ENCODE results near the gene GPANK1.

Gene GPANK1

DNA sequence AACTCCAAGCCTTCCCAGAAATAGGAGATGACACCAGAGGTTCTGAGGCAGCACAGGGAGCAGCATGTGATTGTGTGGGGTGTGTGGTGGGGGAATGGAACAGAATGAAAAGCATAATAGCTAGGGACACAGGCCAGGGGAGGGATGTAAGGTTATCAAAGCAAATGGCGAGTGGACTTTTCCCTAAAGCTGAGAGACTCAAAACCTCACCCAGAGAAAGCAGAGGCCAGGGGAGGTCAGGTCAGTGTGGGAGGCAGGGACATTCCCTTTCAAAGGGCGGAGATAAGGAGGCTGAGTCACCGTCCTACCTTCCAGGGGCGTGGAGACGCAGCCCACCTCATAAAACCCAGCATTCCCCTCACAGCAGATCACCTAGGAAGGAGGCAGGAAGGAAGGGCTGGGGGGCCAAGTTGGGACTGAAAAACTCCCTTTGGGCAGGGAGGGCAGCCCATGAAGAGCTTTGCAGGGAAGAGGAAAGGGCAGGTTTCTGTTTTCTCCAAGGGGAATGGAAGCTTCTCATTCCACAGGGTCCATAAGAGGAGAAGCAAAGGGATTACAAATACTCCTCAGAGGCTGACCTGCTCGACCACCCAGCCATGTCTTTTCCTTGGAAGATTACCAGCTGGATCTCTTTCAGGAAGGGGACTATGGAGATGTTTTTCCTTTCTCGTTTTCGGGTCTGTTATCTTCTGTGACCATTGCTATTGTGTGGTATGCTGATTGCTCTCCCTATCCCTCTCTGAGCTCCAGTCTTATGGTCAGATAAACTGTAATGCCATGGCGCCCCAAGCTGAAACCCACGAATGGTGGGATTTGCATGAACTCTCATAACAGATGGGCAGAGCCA lies 25.7 kb upstream of the GPANK1 start:
- DNase-seq: peak; percentile 86

GRCh38 chr6:31689249-31690110 lies 24.7 kb upstream of the GPANK1 start:
- no peak for DNase-seq

DNA sequence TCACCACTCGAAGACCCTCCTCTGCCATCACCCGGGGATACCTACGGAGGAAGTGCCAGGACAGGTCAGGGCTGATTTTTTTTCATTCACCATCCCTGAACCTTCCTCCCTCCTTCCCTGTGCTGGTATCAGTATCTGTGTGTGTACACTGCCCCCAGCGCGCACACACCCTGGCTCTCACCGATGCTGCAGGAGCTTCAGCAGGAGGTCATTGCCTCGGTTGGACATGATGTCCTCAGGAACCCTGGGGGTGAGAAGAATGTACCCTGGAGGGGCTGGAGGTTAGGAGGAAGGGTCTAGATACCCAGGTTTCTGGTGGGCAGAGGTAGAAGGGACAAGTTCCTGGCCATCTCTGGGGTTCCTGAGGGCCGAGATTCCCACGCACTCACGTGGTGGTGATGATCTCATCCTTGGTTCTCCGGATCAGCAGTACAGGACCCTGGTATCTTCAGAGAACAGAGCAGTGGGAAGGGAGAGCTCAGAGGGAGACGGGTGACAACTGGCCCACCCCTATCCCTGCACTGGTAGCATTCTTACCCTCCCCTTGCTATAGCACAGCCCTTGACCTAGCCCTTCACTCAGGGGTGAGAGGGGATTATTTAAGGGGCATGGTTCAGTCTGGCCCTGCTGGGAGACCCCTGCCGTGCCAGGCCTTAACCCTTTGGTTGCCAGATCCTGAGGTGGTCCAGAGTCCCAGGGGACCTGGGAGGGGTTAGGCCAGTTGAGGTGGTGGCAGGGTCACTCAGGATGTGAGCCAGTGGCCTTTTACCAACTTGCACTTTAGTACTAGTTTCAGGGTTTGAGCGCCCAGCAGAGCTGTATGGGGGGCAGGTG lies 23.3 kb upstream of the GPANK1 start:
- DNase-seq: no peak

GRCh38 chr6:31687321-31687720 lies 22.5 kb upstream of the GPANK1 start:
- no peak for DNase-seq

DNA sequence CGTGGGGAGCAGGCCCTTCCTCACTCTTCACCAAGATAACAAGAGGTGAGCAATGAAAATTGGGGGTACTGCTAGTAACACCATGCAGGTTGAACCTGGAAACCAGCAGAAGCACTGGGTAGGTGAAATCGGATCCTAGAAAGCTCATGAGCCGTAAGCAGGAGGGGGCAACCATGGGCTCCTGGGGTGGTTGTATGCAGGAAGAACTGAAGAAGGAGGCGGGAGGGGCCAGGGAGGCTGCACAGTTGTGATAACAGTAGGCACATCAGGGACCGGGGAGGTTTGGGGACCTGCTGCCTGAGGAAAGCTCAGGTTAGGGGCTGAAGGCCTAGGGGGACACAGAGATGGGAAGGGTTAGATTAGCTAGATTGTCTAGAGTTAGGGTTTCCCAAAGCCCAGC lies 21.7 kb upstream of the GPANK1 start:
- DNase-seq: no peak

DNA sequence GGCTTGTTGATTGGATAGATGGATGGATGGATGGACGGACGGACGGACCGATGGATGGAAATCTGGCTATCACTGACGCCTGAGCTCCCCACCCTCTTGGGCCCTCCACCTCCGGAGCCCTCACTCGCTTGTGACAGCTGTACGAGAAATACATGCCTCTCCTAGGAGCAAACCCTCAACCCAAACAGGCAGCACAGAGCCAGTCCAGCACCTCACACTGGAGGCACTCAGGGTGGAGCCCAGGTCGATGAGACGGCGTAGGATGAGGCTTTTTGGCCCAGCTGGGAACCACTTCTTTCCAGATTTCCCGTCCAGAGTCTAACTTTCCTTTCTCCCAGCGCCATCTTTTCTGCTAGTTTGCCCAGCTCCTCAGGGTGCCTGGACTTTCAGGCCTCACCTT lies 18.8 kb upstream of the GPANK1 start:
- DNase-seq: no peak

- DNase-seq: no peak
These were observed 16.4 kb upstream of the GPANK1 start for GRCh38 chr6:31681135-31681671.

DNA sequence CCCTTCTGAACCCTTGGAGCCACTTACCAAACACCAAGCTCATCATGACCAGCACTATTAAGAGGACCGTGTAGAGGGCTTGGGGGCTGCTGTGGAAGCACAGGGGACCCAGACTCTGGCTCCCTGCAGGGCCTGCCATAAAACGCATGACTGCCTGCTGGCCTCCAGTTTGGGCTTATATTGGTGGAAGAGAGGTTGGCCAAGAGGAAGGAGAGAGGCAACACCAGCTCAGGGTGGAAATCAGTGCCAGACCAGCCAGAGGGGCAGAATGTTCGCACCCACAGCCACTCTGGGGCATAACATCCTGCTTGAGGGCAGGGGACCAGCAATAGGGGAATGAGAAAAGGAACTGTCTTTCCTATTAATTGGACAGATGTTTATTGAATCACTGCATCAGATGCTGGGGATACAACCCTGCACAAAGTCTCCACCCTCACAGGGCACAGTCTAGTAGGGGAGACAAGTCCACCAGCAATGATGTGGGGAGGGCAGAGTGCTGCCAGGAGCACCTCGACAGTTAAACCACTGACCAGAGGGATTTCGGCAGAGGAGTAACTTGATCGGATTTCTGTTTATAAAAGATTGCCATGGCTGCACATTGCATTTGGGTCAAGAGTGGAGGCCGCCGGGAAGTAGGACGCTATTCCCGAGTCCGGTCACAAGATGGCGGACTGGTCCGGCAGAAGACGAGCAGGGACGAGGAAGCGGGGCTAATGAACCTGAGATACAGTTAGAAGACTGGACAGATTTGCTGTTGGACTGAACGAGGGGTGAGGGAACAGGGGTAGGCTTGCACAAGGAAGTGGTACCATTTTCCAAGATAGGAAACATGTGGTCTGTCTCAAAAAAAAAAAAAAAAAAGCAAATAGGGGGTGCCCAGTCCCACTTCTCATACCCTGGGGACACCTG lies 15.7 kb upstream of the GPANK1 start, which contains the start of gene LY6G5C:
TSS of gene LY6G5C (minus strand) at position 842 of the 909 bp plus-strand sequence. CDS start at position 148, 694 bp downstream.
- DNase-seq: peak; percentile 51

- no peak for DNase-seq
These were observed 13.2 kb upstream of the GPANK1 start for GRCh38 chr6:31677955-31678354.

DNA sequence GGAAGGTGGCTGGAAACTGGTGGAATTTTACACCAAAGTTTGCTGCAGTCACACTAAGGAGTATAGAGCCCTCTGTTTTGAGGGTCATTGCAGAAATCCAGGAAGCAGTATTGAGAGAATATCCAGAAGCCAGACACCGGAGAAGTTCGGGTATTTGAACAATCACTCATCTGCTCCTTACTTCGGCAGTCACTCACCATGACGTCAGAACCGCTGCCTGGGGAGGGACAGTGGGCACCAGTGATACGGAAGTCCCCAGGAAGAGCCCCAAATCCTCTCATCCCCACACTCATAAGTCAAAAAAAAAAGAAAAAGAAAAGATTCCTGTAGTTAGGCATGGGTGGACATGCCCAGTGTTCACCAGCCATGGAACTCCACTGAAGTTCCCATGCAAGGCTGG lies 12.1 kb upstream of the GPANK1 start:
- no peak for DNase-seq

GRCh38 chr6:31676322-31676903 lies 11.6 kb upstream of the GPANK1 start:
- DNase-seq: no peak

DNA sequence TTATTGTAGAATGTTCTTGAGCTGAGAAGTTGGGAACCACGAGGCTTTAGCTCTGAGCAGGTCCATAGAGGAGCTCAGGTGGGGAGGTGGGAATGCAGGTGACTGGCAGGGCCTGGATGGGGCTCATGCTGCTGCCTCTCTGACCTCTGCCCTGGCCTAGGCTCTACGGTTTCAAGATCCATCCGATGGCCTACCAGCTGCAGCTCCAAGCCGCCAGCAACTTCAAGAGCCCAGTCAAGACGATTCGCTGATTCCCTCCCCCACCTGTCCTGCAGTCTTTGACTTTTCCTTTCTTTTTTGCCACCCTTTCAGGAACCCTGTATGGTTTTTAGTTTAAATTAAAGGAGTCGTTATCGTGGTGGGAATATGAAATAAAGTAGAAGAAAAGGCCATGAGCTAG lies 4.9 kb upstream of the GPANK1 start, which contains the start of gene LY6G5B:
TSS of gene LY6G5B (plus strand) at position 301 of the 400 bp plus-strand sequence. CDS start 975 bp downstream, outside the sequence.
- DNase-seq: no peak

DNA sequence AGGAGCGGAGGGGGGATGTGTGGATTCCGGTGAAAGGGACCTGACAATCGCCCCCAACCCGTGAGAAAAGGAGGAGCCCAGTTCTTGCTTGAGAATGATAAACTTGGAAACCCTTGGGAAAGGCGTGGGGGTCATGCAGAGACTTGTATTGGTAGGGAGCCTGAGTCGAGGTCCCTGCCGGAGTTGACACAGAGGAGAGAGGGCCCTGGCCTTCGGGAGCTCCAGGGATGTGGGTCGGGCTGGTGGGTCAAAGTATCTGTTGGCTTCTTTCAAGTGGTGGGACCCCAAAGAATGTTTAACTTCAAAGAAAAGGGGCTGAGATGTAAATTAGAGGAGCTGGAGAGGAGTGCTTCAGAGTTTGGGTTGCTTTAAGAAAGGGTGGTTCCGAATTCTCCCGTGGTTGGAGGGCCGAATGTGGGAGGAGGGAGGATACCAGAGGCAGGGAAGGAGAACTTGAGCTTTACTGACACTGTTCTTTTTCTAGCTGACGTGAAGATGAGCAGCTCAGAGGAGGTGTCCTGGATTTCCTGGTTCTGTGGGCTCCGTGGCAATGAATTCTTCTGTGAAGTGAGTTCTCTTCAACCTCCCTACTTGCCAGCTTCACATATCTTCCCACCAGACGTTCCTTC lies 1.7 kb upstream of the GPANK1 start:
- peak; percentile 2 for DNase-seq

- DNase-seq: peak; percentile 98
These were observed 922 bp upstream of the GPANK1 start, which contains the start of gene CSNK2B for GRCh38 chr6:31665501-31666336. TSS of gene CSNK2B (plus strand) at chr6:31666080. CDS start at chr6:31666832, 752 bp downstream.

- peak; percentile 58 for DNase-seq
These were observed 622 bp downstream of the GPANK1 start for GRCh38 chr6:31663961-31664789.

DNA sequence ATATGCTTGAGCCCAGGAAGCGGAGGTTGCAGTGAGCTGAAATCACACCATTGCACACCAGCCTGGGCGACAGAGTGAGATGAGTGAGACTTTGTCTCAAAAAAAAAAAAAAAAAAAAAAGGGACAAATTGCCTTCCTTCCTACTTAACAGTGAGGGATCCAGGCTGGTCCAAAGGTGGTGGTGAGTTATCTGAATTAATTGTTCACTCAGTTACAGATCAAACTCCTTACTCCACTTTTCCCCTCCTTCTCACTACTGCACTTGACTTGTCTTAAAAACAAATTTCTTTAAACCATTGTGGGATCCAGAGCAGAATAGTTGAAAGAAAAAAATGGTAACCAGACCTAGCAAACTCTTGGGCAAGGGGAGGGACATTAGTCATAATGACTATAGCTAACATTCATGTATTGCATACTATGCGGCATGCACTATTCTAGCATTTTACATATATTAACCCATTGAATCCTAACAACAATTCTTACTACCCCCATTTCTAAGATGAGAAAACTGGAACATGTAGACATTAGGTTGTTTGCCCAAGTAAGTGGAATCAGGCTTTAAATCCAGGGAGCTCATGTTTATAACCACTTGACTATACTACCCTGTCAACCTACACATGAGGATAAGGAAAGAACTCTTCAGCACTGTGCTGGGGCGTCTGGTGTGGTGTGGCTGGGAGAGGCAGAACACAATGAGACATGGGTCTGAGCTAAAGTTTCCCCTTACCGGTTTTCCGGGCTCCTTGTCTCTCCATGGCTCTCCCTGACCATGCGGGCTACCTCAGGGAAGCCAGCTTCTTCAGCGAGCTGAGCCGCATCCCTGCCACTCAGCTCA lies 1.5 kb downstream of the GPANK1 start:
- no peak for DNase-seq

DNA sequence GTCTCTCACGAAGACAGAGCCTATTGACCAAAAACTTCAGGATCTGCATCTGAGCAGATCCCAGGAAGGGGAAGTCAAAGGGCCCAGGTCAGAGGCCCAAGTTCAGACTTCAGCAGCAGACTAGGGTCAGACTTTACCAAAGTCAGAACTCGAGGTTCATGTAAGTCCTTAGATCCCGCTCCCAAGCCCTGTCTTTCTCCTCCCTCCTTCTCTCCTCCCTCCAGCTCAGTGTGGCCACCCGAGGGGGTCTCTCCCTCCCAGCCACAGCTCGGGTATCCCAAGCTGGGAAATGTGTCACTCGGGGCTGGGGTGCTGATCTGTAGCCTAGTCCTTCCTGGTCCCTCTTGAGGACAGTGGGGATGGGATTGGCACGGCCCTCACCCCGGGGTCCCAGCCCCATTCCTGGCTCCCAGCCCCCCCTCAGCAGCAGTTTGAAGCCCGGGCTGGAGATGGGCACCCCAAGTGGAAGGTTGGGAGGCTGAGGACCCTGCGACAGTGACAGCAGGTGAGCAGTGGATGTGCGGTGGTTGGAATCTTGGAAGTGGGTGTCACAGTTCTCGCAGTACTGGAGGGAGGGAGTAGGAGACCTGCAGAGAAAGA lies 2.6 kb downstream of the GPANK1 start:
- DNase-seq: no peak
